ENCODE measurements around the gene EVI2B. TPM values are rescaled to one million over a fixed set of nuclear protein-coding genes. Genes with fewer than 3 reads are reported as not detected.

EVI2B gene
- total RNA-seq, 1 experiment from 2014 or later, result 0.20 TPM

DNA sequence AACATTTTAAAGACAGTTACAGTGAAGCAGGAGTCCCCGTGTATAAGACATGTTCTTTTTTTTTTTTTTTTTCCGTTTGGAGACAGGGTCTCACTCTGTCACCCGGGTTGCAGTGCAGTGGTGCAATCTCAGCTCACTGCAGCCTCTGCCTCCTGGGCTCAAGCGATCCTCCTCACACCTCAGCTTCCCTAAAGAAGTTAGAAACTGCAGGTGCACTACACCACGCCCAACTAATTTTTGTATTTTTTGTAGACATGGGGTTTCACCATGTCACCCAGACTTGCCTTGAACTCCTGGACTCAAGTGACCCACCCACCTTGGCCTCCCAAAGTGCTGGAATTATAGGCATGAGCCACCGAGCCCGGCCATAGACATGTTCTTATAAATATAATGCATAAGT is 3.0 kb downstream of the EVI2B start:
- DNase-seq (ENCODE audit: low read depth, low spot score) (no peak), ATAC-seq (no peak)
- no peaks in the 10 kb centered on the region for H3K4me1 ChIP-seq (ENCODE audit: control insufficient read depth in 1 of 2, insufficient read depth in 2 of 2, low read length in 2 of 2)
- BruUV-seq (replicated peaks), result no TSS peak
- ChIA-PET POLR2A (no interaction called here), CTCF (no interaction called here), RAD21 (ENCODE audit: low non-redundant PET in 1 of 2, low total read pairs in 2 of 2, uncharacterized antibody in 2 of 2, unreplicated experiment in 2 of 2) (no interaction called here)
- no peaks in the 10 kb centered on the region for H3K9me2 ChIP-seq (ENCODE audit: insufficient read depth)
- H3K36me3 ChIP-seq (ENCODE audit: control insufficient read depth in 1 of 2, insufficient read depth in 2 of 2, low read length in 2 of 2), result no peaks in the 10 kb centered on the region; a peak in 1 of 4 replicates
- no peaks in the 10 kb centered on the region for H4K20me1 ChIP-seq (ENCODE audit: insufficient read depth)
- H3K9me3 ChIP-seq (ENCODE audit: control insufficient read depth in 1 of 2, insufficient read depth in 1 of 2, low read depth in 1 of 2, low read length in 2 of 2), result no peaks in the 10 kb centered on the region
- H3K27me3 ChIP-seq (ENCODE audit: insufficient read depth, low read length), result no peaks in the 10 kb centered on the region
- no peak overlapping the region for H3K4me3 ChIP-seq (replicated peaks in 1 of 2; ENCODE audit: low read depth in 1 of 2, low read length in 2 of 2)
- no peaks in the 10 kb centered on the region for H3K79me2 ChIP-seq (ENCODE audit: insufficient read depth, low read length)
- TF ChIP-seq SRF (IDR thresholded peaks at IDR 0.05; ENCODE audit: low read depth) (no peak), EGR1 (IDR thresholded peaks at IDR 0.05; ENCODE audit: low read depth) (no peak), ZFX (IDR thresholded peaks at IDR 0.05) (no peak), JUND (IDR thresholded peaks at IDR 0.05) (no peak), YY1 (IDR thresholded peaks at IDR 0.05; ENCODE audit: extremely low read depth, insufficient replicate concordance, low read depth, low read length) (no peak), SP1 (IDR thresholded peaks at IDR 0.05; ENCODE audit: low read depth) (no peak), EZH2 (IDR thresholded peaks at IDR 0.05) (no peak), RAD21 (IDR thresholded peaks at IDR 0.05; ENCODE audit: low read depth) (no peak), FOSL1 (IDR thresholded peaks at IDR 0.05; ENCODE audit: low read depth) (no peak), CBX3 (IDR thresholded peaks at IDR 0.05; ENCODE audit: low read depth) (no peak), SIN3A (IDR thresholded peaks at IDR 0.05; ENCODE audit: low read depth) (no peak)
- TF ChIP-seq, protein P1, sequence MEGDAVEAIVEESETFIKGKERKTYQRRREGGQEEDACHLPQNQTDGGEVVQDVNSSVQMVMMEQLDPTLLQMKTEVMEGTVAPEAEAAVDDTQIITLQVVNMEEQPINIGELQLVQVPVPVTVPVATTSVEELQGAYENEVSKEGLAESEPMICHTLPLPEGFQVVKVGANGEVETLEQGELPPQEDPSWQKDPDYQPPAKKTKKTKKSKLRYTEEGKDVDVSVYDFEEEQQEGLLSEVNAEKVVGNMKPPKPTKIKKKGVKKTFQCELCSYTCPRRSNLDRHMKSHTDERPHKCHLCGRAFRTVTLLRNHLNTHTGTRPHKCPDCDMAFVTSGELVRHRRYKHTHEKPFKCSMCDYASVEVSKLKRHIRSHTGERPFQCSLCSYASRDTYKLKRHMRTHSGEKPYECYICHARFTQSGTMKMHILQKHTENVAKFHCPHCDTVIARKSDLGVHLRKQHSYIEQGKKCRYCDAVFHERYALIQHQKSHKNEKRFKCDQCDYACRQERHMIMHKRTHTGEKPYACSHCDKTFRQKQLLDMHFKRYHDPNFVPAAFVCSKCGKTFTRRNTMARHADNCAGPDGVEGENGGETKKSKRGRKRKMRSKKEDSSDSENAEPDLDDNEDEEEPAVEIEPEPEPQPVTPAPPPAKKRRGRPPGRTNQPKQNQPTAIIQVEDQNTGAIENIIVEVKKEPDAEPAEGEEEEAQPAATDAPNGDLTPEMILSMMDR (IDR thresholded peaks at IDR 0.05 in 2 of 3, conservative IDR thresholded peaks at IDR 0.05 in 1 of 3; ENCODE audit: borderline replicate concordance in 1 of 3, insufficient read depth in 1 of 3, low read depth in 2 of 3, low read length in 2 of 3), result no peak
- TF ChIP-seq, protein P2, sequence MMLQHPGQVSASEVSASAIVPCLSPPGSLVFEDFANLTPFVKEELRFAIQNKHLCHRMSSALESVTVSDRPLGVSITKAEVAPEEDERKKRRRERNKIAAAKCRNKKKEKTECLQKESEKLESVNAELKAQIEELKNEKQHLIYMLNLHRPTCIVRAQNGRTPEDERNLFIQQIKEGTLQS (IDR thresholded peaks at IDR 0.05), result no peak
- TF ChIP-seq, protein P3, sequence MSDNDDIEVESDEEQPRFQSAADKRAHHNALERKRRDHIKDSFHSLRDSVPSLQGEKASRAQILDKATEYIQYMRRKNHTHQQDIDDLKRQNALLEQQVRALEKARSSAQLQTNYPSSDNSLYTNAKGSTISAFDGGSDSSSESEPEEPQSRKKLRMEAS (IDR thresholded peaks at IDR 0.05), result no peak
- TF ChIP-seq, protein P4, sequence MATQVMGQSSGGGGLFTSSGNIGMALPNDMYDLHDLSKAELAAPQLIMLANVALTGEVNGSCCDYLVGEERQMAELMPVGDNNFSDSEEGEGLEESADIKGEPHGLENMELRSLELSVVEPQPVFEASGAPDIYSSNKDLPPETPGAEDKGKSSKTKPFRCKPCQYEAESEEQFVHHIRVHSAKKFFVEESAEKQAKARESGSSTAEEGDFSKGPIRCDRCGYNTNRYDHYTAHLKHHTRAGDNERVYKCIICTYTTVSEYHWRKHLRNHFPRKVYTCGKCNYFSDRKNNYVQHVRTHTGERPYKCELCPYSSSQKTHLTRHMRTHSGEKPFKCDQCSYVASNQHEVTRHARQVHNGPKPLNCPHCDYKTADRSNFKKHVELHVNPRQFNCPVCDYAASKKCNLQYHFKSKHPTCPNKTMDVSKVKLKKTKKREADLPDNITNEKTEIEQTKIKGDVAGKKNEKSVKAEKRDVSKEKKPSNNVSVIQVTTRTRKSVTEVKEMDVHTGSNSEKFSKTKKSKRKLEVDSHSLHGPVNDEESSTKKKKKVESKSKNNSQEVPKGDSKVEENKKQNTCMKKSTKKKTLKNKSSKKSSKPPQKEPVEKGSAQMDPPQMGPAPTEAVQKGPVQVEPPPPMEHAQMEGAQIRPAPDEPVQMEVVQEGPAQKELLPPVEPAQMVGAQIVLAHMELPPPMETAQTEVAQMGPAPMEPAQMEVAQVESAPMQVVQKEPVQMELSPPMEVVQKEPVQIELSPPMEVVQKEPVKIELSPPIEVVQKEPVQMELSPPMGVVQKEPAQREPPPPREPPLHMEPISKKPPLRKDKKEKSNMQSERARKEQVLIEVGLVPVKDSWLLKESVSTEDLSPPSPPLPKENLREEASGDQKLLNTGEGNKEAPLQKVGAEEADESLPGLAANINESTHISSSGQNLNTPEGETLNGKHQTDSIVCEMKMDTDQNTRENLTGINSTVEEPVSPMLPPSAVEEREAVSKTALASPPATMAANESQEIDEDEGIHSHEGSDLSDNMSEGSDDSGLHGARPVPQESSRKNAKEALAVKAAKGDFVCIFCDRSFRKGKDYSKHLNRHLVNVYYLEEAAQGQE (IDR thresholded peaks at IDR 0.05; ENCODE audit: low read depth), result no peak
- no peak overlapping the region for H3K4me2 ChIP-seq (ENCODE audit: low read length)
- H2AFZ ChIP-seq (ENCODE audit: low read depth, low read length, poor library complexity, severe bottlenecking), result no peak overlapping the region
- intact Hi-C loops (cut with micrococcal nuclease), result no loop called here
- no peak overlapping the region for H3K9ac ChIP-seq (ENCODE audit: low read length)
- no peak overlapping the region for H3K27ac ChIP-seq (ENCODE audit: low read depth, low read length)
